ENCODE measurements around the gene PEX16.

DNA sequence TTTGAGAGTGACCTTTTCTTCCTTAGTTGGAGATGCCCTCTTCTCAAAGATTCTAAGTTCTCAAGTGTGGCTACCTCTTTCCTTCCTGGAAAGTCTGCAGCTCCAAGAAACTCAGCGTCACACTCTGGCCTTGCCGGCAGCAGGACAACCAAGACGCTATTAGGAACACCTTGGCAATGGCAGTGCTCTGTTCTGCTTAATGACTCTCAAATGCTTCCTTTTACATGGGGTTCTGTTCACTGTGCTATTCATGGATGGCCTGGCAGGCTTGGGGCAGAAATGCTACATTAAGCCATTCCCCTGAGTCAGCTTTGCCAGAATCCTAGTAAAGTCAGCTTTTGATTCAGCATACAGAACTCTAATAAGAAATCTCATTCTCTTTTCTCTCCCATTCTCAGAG is 30.7 kb upstream of the PEX16 start:
- TF ChIP-seq POLR2AphosphoS5 (IDR thresholded peaks at IDR 0.05; ENCODE audit: low read depth, low read length) (no peak), POLR2A (IDR thresholded peaks at IDR 0.05; ENCODE audit: low read depth, low read length) (no peak), SPI1 (IDR thresholded peaks at IDR 0.05; ENCODE audit: low read depth, low read length) (no peak), PAX5 (IDR thresholded peaks at IDR 0.05; ENCODE audit: insufficient read depth, low read length, severe bottlenecking) (no peak), TAF1 (IDR thresholded peaks at IDR 0.05; ENCODE audit: low read depth, low read length) (no peak)
